Measurements from ENCODE around the gene MCF2L2.

GRCh38 chr3:183338520-183338919 is 89.9 kb downstream of the MCF2L2 start:
- no peak for TF ChIP-seq ZNF274 (IDR thresholded peaks at IDR 0.05; ENCODE audit: low read depth, low read length)
- TF ChIP-seq YY1 (IDR thresholded peaks at IDR 0.05; ENCODE audit: insufficient read depth, insufficient read length): no peak
- TF ChIP-seq SUZ12 (IDR thresholded peaks at IDR 0.05; ENCODE audit: extremely low read depth, insufficient read depth, insufficient read length): no peak

Measured in NT2/D1 (cell line).